Kidney epithelial cell (primary cell): ENCODE data around the gene DDX46. TPM values are rescaled to one million over a fixed set of nuclear protein-coding genes. Genes with fewer than 3 reads are reported as not detected.

Source experiments
- DNase-seq: peaks from one replicate; pipeline ENCODE4 v3.0.0-alpha.2; 2010; ENCODE audit warnings: low read depth
- H3K27me3 ChIP-seq: 2 replicates; pipeline ENCODE4 v1.6.0; 2011; ENCODE audit warnings: low read length; ENCODE audit not compliant: control insufficient read depth, insufficient read depth
- H3K36me3 ChIP-seq: 2 replicates; pipeline ENCODE4 v1.5.1; 2011; ENCODE audit warnings: low read length; ENCODE audit not compliant: control insufficient read depth, insufficient read depth
- H3K4me3 ChIP-seq: 2 replicates; pipeline ENCODE4 v1.5.1; 2011; ENCODE audit warnings: low read depth, mild to moderate bottlenecking, control low read depth, low read length
- total RNA-seq: library from RNA; depleted of rRNA; stranded (reverse); fragments of >200 nt; gene quantifications from 2 replicates; pipeline ENCODE4 v1.2.3, GENCODE V29; 2015
- TF ChIP-seq, protein P1 (sequence below): IDR thresholded peaks from 2 replicates; pipeline ENCODE4 v1.5.1; 2011; ENCODE audit warnings: mild to moderate bottlenecking, moderate library complexity, low read length, control low read depth, inconsistent platforms; ENCODE audit not compliant: insufficient read depth, poor library complexity, severe bottlenecking

Gene DDX46
- total RNA-seq, 1 donor from 2014 or later, result 16.2 TPM

DNA sequence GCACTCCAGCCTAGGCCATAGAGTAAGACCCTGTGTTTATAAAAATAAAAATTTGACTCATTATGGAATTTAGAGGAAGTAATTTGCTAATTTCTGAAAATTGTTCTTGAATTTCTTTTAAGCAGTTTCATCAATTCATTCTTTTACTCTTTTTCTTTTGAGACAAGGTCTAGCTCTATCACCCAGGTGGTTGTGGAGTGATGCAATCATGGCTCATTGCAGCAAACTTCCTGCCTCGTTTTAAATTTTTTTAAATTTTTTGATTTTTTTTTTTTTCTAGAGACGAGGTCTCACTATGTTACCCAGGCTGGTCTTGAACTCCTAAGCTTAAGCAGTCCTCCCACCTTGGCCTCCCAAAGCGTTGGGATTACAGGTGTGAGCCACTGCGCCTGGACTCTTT, 23.3 kb upstream of the DDX46 start:
- TF ChIP-seq, protein P1, sequence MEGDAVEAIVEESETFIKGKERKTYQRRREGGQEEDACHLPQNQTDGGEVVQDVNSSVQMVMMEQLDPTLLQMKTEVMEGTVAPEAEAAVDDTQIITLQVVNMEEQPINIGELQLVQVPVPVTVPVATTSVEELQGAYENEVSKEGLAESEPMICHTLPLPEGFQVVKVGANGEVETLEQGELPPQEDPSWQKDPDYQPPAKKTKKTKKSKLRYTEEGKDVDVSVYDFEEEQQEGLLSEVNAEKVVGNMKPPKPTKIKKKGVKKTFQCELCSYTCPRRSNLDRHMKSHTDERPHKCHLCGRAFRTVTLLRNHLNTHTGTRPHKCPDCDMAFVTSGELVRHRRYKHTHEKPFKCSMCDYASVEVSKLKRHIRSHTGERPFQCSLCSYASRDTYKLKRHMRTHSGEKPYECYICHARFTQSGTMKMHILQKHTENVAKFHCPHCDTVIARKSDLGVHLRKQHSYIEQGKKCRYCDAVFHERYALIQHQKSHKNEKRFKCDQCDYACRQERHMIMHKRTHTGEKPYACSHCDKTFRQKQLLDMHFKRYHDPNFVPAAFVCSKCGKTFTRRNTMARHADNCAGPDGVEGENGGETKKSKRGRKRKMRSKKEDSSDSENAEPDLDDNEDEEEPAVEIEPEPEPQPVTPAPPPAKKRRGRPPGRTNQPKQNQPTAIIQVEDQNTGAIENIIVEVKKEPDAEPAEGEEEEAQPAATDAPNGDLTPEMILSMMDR, result no peak
- no peaks in the 10 kb centered on the region for H3K27me3 ChIP-seq
- DNase-seq, result no peak
- H3K36me3 ChIP-seq, result no peaks in the 10 kb centered on the region
- H3K4me3 ChIP-seq, result no peak overlapping the region

DNA sequence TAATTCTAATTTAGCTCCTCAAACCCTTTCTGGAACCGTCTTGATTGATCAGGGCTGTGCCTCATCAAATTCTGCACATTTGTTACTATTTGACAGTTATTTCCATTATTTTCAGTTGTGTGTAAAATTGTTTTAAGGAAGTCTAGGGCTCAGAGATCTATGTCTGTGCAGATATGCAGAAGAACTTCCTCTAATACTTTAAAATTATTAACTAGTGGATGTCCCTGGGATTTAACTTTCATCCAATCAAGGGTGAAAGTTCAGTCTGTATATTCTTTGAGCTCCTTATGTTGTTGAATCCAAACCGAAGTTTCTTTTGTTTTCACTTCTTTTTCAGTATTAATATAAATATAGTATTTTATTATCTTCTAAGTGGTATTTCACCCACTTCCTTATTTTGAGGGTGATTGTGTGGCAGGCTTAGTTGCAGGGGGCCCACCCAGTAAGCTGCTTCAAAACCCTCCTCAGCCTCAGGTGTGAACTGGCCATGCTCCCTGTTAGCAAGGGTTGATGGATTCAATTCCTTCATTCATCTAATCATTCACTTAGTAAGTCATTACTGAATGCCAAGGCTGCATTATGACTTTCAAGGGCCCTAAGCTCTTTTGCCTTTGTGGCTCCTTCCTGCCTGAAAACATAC, 22.3 kb upstream of the DDX46 start:
- Histone ChIP-seq H3K36me3 (no peaks in the 10 kb centered on the region), H3K27me3 (no peaks in the 10 kb centered on the region), H3K4me3 (no peak overlapping the region)
- TF ChIP-seq, protein P1, result no peak
- DNase-seq, result no peak

DNA sequence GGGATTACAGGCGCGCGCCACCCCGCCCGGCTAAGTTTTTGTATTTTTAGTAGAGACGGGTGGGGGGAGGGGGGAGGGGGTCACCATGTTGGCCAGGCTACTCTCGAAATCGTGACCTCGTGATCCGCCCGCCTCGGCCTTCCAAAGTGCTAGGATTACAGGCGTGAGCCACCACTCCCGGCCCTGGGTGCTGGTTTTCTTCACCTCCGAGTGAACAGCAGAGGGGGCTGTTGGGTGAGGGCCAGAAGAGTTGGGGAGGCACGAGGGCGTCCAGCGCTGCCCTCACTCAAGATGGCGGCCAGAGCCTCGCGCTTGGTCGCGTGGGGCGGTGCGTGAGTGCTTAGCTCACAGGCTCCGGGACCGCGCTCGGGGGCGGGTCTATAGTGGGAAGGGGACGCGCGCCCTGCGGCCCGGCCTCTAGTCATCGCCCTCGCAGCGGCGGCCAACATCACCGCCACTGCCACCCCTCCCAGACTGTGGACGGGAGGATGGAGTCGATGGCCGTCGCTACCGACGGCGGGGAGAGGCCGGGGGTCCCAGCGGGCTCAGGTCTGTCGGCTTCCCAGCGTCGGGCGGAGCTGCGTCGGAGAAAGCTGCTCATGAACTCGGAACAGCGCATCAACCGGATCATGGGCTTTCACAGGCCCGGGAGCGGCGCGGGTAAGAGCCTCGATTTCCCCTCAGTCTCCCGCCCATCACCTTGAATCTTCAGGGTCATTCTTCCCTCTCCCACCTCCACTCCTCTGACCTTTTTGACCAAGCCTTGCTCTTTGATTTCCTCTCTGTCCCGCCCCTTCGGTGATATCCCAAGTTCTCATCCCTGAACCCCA, 20.2 kb upstream of the DDX46 start, which contains the start of gene CAMLG:
Gene CAMLG, plus strand, starts transcription at position 416 of the 830 bp plus-strand sequence. Its CDS starts 73 bp downstream, at position 489.
- Histone ChIP-seq H3K36me3 (no peaks in the 10 kb centered on the region), H3K4me3 (peak within 1 kb of the TSS; percentile 88), H3K27me3 (no peaks in the 10 kb centered on the region)
- peak; percentile 80 for DNase-seq
- TF ChIP-seq, protein P1, result peak; percentile 61

DNA sequence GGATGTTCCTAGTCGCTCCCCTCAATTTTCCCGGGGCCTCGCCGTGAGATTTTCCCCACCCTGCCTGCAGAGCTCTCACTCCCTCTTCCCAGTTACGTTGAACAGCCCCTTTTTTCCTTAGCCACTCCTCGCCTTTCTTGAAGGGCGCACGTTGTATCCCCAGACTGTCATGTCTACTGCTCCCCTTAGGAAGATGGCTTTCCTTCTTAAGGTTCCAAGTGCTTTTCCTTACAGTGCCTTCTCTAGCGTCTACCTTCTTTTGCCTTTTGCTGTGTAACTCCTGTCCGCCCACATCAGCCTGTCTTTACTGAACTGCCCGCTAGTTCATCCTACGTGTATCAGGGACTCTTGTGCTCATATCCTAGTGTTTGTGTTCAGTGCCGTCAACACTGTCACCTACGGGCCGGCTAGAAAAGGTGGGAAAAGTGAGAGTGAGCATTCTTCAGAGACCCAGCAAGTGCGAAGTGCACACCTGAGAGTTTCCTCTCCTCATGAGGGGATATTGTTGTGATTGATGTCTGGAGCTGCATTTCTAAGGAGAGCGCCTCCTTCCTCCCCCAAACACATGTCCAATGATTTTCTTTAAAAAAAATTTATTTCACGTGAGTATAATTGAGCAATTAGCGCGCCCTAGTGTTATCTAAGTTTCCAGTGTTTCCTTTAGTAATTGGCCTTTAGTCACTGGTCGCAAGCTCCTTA, 19.5 kb upstream of the DDX46 start:
- no peak for DNase-seq
- no peaks in the 10 kb centered on the region for H3K36me3 ChIP-seq
- H3K4me3 ChIP-seq, result peak overlapping the region; percentile 88
- H3K27me3 ChIP-seq, result no peaks in the 10 kb centered on the region
- TF ChIP-seq, protein P1, result no peak

DNA sequence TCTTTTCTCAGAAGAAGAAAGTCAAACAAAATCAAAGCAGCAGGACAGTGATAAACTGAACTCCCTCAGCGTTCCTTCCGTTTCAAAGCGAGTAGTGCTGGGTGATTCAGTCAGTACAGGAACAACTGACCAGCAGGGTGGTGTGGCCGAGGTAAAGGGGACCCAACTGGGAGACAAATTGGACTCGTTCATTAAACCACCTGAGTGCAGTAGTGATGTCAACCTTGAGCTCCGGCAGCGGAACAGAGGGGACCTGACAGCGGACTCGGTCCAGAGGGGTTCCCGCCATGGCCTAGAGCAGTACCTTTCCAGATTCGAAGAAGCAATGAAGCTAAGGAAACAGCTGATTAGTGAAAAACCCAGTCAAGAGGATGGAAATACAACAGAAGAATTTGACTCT, 17.5 kb upstream of the DDX46 start:
- DNase-seq, result no peak
- Histone ChIP-seq H3K36me3 (no peaks in the 10 kb centered on the region), H3K27me3 (no peaks in the 10 kb centered on the region), H3K4me3 (no peak overlapping the region)
- TF ChIP-seq, protein P1, result no peak
